SK-N-MC (cell line): ENCODE measurements around the gene SMYD4.

Experiments
- EZH2 ChIP-seq: fragments of 200-600 bp; sonication (generic); IDR thresholded peaks from one replicate; pipeline ENCODE4 v1.6.1; 2017; ENCODE audit warnings: antibody characterized with exemption
- FOXP2 ChIP-seq: optimal IDR thresholded peaks from 2 replicates; pipeline ENCODE3; 2011; ENCODE audit warnings: mild to moderate bottlenecking, moderate library complexity; ENCODE audit not compliant: insufficient read depth; ENCODE audit errors: extremely low read length, control extremely low read depth
- POLR2AphosphoS5 ChIP-seq: IDR thresholded peaks from 2 replicates; pipeline ENCODE4 v1.6.1; 2012; ENCODE audit warnings: mild to moderate bottlenecking, low read depth, low read length, borderline replicate concordance

- TF ChIP-seq POLR2AphosphoS5, result peak; percentile 73; the same call in 1 of the 2 replicates
- no peak for TF ChIP-seq EZH2
- no peak for TF ChIP-seq FOXP2
These were observed at the start of gene SMYD4, which contains the start of gene RPA1 for GRCh38 chr17:1829592-1830257.
